GM18858 (cell line): ENCODE measurements around the gene CHRNB4.
"Not testable (repeated sequence)": the region's sequence is repeated elsewhere in the genome, so short reads cannot be mapped to it uniquely, and the experiment has no call there.

Source experiments
- ATAC-seq: cut with Tn5 transposase; IDR thresholded peaks from one replicate; pipeline ENCODE4 v1.9.1; 2021; ENCODE audit not compliant: unreplicated experiment

The CHRNB4 gene, protein sequence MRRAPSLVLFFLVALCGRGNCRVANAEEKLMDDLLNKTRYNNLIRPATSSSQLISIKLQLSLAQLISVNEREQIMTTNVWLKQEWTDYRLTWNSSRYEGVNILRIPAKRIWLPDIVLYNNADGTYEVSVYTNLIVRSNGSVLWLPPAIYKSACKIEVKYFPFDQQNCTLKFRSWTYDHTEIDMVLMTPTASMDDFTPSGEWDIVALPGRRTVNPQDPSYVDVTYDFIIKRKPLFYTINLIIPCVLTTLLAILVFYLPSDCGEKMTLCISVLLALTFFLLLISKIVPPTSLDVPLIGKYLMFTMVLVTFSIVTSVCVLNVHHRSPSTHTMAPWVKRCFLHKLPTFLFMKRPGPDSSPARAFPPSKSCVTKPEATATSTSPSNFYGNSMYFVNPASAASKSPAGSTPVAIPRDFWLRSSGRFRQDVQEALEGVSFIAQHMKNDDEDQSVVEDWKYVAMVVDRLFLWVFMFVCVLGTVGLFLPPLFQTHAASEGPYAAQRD

DNA sequence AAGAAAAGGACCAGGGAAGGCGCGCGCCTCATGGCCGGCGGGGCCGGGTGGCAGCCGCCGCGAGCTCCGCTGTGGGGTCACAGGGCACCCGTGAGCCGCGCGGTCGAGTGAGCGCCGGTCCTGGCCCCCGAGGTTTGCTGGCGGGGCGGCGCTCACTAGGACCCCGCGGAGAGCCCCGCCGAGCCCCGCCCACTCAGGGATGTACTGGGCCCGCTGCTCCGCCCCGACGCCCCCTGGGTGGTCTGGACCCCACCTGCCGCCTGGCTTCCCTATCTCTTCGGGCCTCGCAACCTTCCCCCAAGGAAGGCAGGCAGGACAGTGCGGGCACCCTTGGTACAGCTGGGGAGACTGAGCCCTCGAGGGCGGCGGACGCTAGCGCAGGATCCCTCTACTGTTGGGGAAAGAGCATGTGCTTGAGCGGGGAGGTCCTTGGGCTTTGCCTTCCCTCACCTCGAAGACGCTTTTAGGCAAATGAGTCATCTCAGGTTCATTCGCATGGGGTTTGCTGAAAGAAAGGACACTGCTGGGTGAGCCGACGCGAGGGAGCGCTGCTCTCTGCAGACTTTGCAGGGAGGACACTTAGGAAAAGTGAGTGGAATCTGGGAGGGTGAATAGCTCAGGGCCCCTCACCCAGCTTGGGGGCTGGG is at the start of gene CHRNB4:
Gene CHRNB4, minus strand, starts transcription at position 109 of the 647 bp plus-strand sequence. Its CDS starts 77 bp downstream, at position 32.
- no peak for ATAC-seq

DNA sequence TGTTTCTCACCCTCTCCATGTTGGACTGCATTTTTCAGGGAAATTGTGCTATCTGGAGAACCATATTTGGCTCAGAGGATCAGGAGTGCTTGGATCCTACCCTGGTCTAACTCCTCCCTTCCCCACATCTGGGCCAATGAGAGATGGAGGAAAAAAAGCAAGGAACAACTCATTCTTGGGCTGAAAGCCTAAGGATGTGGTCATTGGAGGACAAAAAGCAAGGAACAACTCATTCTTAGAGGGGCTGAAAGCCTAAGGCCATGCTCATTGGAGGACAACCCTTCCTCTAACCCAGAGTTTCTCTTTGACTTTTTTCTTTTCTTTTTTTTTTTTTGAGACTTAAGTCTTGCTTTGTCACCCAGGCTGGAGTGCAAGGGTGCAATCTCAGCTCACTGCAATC is 48.6 kb upstream of the CHRNB4 start:
- no peak for ATAC-seq

DNA sequence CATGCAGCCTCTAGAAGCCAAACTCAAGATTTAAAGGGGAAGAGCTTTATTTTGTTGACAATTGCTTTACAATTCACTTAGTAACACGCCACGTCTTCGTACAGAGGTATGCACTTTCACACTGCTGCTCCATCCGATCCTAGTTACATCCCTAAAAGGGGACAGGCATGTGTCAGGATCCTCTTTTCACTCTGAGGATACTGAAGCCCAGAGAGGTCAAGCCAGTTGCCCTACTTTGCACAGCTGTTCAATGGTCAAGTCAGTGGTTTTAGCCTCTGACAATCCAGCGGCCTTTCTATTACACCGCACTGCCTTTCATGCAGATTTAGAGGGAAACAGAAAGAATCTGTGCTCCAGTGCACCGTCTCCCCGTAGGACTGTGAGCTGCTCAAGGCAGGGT is 44.9 kb upstream of the CHRNB4 start:
- no peak for ATAC-seq

DNA sequence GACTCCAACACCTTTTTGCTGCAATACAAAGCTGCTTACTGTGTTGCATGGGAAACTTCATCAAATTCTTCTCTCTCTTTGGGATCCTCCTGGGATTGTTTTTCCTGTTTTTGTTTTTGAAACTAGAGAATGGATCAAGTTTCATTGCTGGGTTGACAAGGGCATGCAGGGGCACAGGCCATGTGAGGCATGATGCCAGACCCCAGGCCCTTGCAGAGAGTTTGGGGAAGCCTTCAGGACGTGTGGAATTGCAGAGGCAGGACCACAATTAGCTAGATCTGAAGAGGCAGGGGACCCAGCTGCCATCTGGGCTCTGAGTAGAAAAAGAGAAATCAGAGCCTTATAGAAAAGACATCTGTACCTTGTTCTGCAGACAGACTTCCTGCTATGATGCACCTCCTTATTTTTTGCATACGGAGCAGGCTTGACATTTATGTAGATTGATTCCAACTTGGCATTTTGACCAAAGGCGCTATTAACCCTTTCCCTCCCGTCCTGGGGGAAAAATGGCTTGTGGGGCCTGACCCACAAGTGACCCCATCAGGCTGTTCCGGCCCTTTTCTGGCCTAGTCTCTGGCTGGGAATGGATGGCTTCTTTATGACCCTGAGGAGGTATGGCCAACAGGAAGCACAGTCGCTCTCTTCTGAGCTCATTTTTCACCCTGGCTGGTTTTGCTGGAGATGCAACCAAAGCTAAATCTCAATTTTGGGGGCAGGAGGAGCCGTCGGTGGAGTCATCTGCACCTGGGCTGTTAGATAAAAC is 44.3 kb upstream of the CHRNB4 start:
- ATAC-seq = no peak

DNA sequence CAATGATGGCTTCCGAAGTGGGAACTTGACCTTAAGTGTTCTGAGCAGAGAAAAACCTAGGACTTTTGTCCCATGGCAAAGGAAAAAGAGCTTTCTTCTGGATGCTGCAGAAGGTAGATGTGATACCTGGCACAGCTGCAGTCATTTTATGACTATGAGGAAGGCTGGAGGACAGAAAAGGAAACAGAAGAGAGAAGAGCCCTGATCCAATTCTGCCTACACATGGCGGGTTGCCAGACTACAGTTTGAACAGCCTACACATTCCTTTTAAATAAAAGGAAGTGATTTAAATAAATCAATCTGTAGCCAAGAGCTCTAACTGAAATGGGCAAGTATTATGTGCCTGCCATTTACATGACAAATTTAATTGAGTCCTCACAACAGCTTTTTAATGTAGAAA is 43.6 kb upstream of the CHRNB4 start:
- ATAC-seq = no peak

DNA sequence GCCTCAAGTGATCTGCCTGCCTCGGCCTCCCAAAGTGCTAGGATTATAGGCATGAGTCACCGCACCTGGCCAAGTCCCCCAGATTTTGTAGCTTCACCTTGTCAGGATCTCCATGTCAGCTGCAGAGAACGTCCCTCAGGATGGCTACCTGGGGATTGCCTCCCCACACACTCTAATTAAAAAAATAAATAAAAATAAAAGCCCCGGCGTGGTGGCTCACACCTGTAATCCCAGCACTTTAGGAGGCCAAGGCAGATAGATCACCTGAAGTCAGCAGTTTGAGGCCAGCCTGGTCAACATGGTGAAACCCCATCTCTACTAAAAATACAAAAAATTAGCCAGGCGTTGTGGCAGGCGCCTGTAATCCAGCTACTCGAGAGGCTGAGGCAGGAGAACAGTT is 42.6 kb upstream of the CHRNB4 start:
- ATAC-seq = not testable (repeated sequence)

DNA sequence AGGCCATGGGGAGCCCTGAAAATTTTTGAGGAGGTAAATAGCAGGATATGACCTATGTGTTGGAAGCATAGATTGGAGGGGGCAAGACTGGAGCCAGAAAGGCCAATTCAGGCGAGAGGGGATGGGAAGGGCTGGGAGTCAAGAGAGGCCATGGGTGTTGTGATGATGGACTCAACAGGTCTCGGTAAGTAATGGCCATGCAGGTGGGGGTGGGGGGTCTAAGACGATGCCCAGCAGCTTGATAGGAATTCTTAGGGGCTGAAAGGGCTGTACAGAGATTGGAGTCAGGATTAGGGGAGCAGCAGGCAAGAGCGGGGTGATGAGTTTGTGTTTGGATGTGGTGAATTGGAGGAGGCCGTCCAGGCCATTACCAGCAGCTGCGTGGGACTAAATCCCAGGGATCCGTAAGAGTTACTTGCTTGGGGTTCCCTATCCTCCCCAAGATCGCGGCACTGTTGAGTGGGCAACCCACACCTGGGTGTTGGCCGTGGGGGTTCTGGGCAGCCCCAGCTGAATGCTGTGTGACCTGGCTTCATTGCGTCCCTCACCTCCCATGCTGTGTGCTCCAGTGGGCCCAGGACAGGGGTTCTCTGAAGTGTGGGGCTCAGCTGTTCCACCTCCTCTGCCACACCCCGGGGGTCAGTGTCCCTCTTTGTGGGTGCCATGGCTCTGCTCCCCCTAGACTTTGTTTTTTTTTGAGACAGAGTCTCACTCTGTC is 41.8 kb upstream of the CHRNB4 start:
- no peak for ATAC-seq

DNA sequence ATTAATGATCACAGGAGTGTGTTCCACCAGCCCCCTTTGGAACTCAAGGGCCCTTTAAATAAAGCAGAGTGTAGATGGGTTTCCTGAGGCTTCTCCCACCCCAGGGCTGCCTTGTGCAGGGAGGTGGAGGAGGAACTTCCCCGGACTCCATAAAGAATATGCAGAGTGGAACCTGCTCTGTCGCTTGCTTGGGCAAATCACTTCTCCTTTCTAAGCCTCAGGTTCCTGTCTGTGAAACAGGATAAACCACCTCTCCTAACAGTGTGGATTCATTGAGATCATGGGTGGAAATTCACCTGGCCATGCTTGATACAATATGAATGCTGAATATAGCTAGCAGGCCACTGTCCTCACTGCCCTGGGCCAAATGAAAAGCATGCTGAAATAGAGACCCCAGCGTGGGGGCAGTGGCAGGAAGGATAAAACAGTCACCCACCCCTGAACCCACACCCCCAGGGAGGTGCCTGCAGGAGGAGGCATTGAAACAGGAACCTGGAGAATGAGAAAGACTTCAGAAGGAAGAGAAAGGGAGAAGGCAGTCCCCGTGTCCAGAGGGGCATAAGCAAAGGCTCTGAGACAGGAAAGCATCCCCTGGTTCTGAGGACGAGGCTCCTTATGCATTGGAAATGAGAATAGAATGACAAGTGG is 41.1 kb upstream of the CHRNB4 start:
- no peak for ATAC-seq

DNA sequence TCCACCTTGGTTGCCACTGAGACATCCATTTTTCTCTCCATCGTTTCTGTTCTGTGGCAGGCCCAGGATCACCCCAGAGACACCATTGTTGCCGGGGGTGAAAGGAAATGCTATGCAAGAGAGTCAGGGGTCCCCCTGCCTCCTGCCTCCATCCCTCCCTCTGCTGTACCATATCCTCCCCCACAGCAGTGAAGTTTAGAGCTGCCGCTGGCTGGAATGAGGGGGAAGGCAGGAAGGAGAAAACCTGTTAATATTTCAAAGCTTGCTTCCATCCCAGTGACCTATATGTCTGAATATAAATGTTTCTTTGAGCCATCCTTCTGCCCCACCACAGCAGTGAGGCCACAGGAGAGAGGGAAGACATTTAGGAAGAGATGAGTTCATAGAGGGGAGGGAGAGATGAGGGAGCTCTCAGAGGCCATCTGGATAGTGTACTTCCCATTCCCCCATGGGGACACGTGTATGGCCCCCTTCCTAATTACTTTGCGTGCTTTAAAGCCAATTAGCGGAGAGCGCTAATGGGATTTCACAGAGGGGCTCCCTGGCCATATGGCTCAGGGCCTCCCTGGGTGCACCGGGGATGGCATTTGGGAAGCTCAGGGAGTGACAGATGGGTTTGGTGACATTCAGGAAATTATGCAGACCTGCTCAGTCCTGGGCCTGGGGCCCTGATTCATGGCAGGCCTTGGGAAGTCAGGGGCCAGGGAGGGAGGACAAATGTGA is 40.4 kb upstream of the CHRNB4 start:
- no peak for ATAC-seq

DNA sequence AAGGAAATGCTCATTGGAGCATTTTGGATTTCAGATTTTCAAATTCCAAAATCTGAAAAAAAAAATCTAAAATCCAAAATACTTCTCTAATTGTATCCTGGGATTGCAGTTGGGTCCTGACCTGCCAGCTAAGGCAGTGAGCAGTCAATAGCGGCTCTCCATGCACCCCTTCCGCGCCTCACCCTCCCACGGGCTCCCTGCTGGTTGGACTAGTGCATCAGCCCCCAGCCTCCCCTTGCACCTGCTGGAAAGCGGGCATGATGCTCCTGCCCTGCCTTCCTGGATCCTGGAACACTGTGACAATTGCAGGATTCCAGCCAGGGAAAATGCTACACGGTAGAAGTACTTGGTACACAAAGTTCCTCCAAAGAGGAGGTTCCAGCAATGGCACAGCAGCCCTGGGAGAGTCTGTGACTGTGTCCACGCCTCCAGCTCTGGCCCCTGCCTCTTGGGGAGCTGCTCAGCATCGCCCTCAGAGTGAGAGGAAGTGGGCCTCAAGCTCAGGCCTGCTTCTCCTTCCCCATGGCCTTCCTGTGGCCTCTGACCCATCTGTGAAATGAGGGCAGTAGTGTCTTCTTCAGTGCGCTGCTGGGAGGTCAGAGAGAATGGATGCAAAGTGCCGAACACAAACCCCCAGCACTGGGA is 39.5 kb upstream of the CHRNB4 start:
- ATAC-seq = no peak

DNA sequence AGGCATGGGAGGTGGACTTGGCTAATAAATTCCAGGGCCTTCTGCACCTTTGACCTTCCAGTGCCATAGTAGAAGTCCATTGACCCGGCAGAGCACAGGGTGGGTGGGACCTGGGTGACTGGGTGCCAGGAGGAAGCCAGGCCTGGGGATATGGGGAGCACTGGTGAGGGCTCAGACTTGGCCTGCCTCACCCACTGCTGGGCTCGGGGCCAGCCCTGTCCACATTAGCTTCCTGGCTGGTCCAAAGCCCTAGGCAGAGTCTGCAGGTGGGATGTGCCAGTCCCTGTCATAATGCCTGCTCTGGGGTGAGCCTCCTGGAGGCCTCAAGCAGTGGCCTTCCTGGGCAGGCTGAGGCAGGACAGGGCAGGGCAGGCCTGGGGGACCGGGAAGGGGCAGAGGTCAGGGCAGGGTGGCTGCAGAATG is 38.1 kb upstream of the CHRNB4 start:
- ATAC-seq = no peak

DNA sequence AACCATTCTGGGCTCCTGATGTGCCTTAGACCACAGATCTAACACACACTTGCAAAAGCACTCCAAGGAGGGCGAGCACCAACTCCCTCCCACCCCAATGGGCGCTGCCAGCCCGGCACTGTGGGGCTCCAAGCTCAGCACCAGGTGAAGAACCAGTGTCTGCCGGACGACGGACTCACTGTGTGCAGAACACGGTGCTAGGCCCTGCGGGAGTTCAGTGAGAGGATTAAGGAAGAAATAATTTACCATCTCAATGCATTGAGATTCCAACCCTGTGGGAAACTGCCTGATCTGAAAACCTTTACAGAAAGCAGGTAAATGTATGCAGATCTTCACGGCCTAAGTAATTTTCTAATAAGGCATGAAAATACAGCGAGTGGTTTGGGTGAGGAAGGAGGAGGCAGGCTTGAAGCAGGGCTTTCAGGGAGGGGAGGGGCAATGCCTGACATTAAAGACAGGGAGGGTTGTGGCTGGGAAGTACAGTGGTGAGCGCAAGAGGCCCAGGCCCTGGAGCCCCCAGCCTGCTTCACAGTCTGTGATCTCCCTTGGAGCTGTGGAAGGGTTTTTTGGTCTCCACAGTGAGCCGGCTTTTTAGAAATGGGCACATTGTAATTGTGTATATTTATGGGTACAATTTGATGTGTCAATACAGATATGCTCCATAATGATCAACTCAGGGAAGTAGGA is 35.6 kb upstream of the CHRNB4 start:
- no peak for ATAC-seq

DNA sequence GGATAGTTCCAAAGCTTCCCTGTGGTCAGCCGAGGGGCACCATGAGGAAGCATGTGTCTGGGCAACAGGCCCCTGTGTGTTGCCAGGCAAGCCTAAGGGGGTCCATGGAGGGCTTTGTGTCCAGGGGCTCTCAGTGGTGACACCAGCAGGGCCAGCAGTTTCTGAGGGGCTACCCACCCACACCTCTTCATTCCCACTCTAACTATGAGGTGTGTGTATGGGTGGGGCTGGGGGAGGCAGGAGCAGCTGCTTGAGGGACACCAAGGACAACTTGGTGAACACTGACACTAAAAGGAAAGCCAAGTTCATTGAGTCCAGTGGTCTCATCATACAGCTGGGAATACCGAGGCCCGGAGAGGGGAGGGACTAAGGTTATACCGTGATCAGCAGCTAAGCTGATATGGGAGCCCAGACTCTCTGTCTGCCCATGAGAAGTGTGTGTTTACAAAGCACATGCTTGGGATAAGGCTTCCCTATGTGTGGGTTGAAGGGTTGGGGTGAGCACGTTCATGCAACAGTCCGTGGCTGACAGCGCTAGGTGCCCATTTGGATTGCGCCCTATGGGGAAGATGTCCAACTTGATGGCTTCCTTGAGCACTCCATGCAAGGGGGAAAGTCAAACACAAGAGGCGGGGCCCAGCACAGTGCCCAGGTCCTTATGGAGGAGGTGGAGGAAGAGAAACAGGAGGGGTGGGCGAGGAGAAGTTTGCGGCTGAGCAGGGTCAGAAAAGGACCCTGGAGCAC is 34.8 kb upstream of the CHRNB4 start:
- ATAC-seq = no peak

DNA sequence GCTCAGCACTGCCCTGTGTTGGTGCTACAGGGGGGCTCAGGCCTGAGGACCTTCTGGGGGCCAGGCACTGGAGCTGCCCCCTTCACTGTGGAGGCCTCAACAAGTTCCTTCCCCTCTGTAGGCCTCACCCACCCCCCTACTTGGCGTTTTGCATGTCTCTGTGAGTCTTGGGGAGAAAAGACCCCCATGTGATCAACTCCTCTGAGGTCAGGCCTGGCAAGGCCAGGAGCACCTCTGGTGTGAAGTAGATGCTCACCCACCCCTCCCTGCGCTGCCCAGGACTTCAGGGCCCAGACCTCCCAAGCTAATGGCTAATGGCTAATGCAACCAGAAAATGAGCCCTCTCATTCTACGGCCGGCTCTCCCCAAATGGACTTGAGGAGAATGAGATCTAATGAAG is 34.2 kb upstream of the CHRNB4 start:
- no peak for ATAC-seq

DNA sequence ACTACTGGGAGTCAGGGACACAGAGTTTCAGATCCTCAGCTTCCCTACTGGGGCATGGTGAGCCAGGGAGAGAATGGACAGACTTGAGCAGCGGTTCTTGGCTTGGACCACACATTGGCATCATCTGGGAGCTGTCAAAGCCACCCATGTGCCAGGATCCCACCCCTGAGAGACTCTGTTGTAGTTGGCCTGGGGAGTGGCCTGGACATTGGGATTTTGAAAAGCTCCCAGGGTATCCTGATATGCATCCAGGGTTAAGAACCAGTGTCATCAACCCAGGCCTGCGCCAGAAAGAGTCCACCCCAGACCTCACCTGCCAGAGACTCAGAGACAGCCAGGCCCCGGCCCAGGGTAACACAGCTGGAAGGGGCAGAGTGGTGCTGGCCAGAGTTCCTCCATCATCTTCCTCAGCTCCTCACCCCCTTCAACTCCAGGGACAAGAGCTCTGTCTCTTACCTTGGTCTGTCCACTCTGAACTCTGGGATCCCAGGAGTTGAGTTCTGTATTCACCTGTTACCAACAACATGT is 33.0 kb upstream of the CHRNB4 start:
- no peak for ATAC-seq

DNA sequence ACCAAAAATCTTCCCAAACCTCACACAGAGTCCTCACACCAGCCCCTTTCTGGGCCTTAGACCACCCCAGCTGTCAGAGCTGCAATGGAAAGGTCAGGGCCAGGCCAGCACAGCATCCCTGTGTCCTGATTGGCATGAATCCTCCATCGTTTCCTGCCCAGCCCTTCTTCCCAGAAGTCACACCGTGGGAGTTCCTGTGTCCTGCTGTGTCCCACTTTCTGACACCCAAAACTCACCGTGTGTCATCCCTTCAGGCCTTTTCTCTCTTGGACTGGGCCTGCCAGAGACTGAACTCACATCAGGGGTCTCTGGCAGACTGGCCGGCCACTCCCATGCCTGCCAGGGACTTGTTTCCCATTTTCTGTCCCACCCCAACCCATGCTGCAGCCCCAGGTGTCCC is 32.5 kb upstream of the CHRNB4 start:
- no peak for ATAC-seq

DNA sequence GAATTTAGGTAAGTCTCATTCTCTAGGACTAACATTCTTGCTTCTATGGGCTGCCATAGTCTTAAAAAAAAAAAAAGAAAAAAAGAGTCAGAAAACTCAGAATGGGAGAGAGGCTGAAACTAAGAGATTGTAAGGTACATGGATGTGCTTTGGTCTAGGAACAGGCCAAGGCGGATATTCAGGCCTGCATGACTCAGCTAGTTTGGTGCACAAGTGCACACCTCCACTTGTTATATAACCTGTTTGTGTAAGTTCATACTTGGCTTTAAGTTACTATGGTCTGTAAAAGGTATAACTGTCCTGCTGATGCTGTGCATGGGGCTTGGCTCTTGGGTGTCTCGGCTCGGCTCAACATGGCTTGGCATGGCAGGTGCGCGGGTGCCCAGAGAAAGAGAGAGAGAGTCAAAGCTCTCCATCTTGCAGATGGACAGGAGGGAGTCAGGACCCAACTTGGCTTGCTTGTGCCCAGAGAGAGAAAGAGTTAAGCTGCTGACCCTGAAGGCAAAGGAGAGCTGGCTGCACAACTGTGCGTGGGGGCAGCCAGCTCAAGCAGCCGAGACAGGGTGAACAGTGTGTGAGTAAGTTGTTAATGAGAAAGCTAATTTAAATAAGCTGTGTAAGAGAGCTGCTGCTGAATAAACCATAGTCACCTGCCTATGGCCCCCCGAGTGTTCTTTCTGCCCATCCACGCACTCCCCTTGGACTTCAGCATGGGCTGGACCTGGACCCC is 31.4 kb upstream of the CHRNB4 start:
- no peak for ATAC-seq
